ENCODE measurements around the gene NT5C2.

The NT5C2 gene

GRCh38 chr10:103066141-103067098 is 126.7 kb downstream of the NT5C2 start:
- in situ Hi-C loops (cut with MboI; ENCODE audit: low sequenced_read_pairs), result no loop called here

GRCh38 chr10:103064956-103065355 is 128.1 kb downstream of the NT5C2 start:
- in situ Hi-C loops (cut with MboI; ENCODE audit: low sequenced_read_pairs), result no loop called here

- in situ Hi-C loops (cut with MboI; ENCODE audit: low sequenced_read_pairs), result no loop called here
Measured at GRCh38 chr10:103062854-103063590, 130.1 kb downstream of the NT5C2 start.

GRCh38 chr10:103060575-103060974 is 132.5 kb downstream of the NT5C2 start:
- in situ Hi-C loops (cut with MboI; ENCODE audit: low sequenced_read_pairs), result no loop called here

GRCh38 chr10:103058034-103058433 is 135.0 kb downstream of the NT5C2 start:
- in situ Hi-C loops (cut with MboI; ENCODE audit: low sequenced_read_pairs), result no loop called here

- in situ Hi-C loops (cut with MboI; ENCODE audit: low sequenced_read_pairs), result no loop called here
Measured at GRCh38 chr10:103055105-103055504, 138.0 kb downstream of the NT5C2 start.

- in situ Hi-C loops (cut with MboI; ENCODE audit: low sequenced_read_pairs), result no loop called here
Measured at GRCh38 chr10:103054621-103055020, 138.5 kb downstream of the NT5C2 start.

GRCh38 chr10:103053659-103054581 is 139.2 kb downstream of the NT5C2 start:
- in situ Hi-C loops (cut with MboI; ENCODE audit: low sequenced_read_pairs), result no loop called here

GRCh38 chr10:103049237-103049636 is 143.8 kb downstream of the NT5C2 start:
- in situ Hi-C loops (cut with MboI; ENCODE audit: low sequenced_read_pairs), result no loop called here

- in situ Hi-C loops (cut with MboI; ENCODE audit: low sequenced_read_pairs), result no loop called here
Measured at GRCh38 chr10:103047381-103047780, 145.7 kb downstream of the NT5C2 start.

- in situ Hi-C loops (cut with MboI; ENCODE audit: low sequenced_read_pairs), result no loop called here
Measured at GRCh38 chr10:103045961-103046360, 147.1 kb downstream of the NT5C2 start.

GRCh38 chr10:103044942-103045489 is 148.1 kb downstream of the NT5C2 start:
- in situ Hi-C loops (cut with MboI; ENCODE audit: low sequenced_read_pairs), result no loop called here

- in situ Hi-C loops (cut with MboI; ENCODE audit: low sequenced_read_pairs), result no loop called here
Measured at GRCh38 chr10:103042908-103043307, 150.2 kb downstream of the NT5C2 start.

- in situ Hi-C loops (cut with MboI; ENCODE audit: low sequenced_read_pairs), result no loop called here
Measured at GRCh38 chr10:103042129-103042528, 150.9 kb downstream of the NT5C2 start.

- in situ Hi-C loops (cut with MboI; ENCODE audit: low sequenced_read_pairs), result no loop called here
Measured at GRCh38 chr10:103041391-103041790, 151.7 kb downstream of the NT5C2 start.

GRCh38 chr10:103040418-103040817 is 152.7 kb downstream of the NT5C2 start:
- in situ Hi-C loops (cut with MboI; ENCODE audit: low sequenced_read_pairs), result no loop called here

GRCh38 chr10:103038570-103038969 is 154.5 kb downstream of the NT5C2 start:
- in situ Hi-C loops (cut with MboI; ENCODE audit: low sequenced_read_pairs), result no loop called here
